Measurements from ENCODE around the gene BRINP2.

Gene BRINP2

GRCh38 chr1:177164380-177165068 is 6.2 kb upstream of the BRINP2 start, which contains the start of gene ASTN1:
Gene ASTN1, minus strand, starts transcription at chr1:177164712. Its CDS starts 36 bp downstream, at chr1:177164676.
- Histone ChIP-seq H3K4me3 (peak within 1 kb of the TSS; percentile 63), H3K27ac (no peak within 1 kb of the TSS)
- DNase-seq (ENCODE audit: low spot score) = no peak
- no peak for TF ChIP-seq CTCF (IDR thresholded peaks at IDR 0.05)

- TF ChIP-seq CTCF (IDR thresholded peaks at IDR 0.05) = no peak
- no peak for DNase-seq (ENCODE audit: low spot score)
- Histone ChIP-seq H3K4me3 (peak overlapping the region; percentile 63), H3K27ac (no peak overlapping the region)
Measured at GRCh38 chr1:177165069-177165439, 5.7 kb upstream of the BRINP2 start.

- no peak for DNase-seq (ENCODE audit: low spot score)
- no peak overlapping the region for H3K27ac ChIP-seq
Measured at GRCh38 chr1:177171536-177172123, 872 bp downstream of the BRINP2 start.

GRCh38 chr1:177172272-177172671 is 1.5 kb downstream of the BRINP2 start:
- no peak for TF ChIP-seq CTCF (IDR thresholded peaks at IDR 0.05)
- Histone ChIP-seq H3K27ac (no peak overlapping the region), H3K4me3 (no peak overlapping the region)
- DNase-seq (ENCODE audit: low spot score) = no peak

More at GRCh38 chr1:177171536-177172123, 872 bp downstream of the BRINP2 start:
- TF ChIP-seq CTCF (IDR thresholded peaks at IDR 0.05) = no peak
- H3K4me3 ChIP-seq = peak overlapping the region; percentile 67

- TF ChIP-seq CTCF (IDR thresholded peaks at IDR 0.05) = no peak
- no peak for DNase-seq (ENCODE audit: low spot score)
- H3K27ac ChIP-seq = no peak overlapping the region
Measured at GRCh38 chr1:177172866-177173265, 2.1 kb downstream of the BRINP2 start.

GRCh38 chr1:177173976-177174375 is 3.2 kb downstream of the BRINP2 start:
- no peak overlapping the region for H3K4me3 ChIP-seq
- DNase-seq (ENCODE audit: low spot score) = no peak
- no peak overlapping the region for H3K27ac ChIP-seq
- TF ChIP-seq CTCF (IDR thresholded peaks at IDR 0.05) = no peak

More at GRCh38 chr1:177172866-177173265, 2.1 kb downstream of the BRINP2 start:
- H3K4me3 ChIP-seq = no peak overlapping the region
